Heart left ventricle (tissue), 16 donors: ENCODE data around the gene PRX. TPM values are rescaled to one million over a fixed set of nuclear protein-coding genes. Genes with fewer than 3 reads are reported as not detected.

Experiments used
- ATAC-seq, 4 donors: fragments of 200-7000 bp; cut with Tn5 transposase; one replicate each; pipeline ENCODE4 v1.9.1; 2020 to 2022; ENCODE audit warnings: moderate library complexity in 4 of 4, mild to moderate bottlenecking in 3 of 4, moderate number of reproducible peaks in 1 of 4
- DNase-seq, 5 donors: peaks; one replicate each; pipeline ENCODE4 v3.0.0-alpha.2; 2020
- H3K27ac ChIP-seq, 12 donors: fragments of 200-600 bp; sonication (generic) in 4 of 12; one replicate each; pipeline versions ENCODE4 v1.5.0 to v1.8.0; 2016 to 2022; ENCODE audit warnings: mild to moderate bottlenecking in 2 of 12
- H3K27me3 ChIP-seq, 9 donors: fragments of 200-600 bp; sonication (generic) in 2 of 9; one replicate each; pipeline versions ENCODE4 v1.5.1 to v1.8.0; 2016 to 2022; ENCODE audit warnings: mild to moderate bottlenecking in 3 of 9
- H3K36me3 ChIP-seq, 9 donors: fragments of 200-600 bp; sonication (generic) in 2 of 9; one replicate each; pipeline versions ENCODE4 v1.5.0 to v1.8.0; 2018 to 2022; ENCODE audit warnings: mild to moderate bottlenecking in 2 of 9
- H3K4me1 ChIP-seq, 12 donors: fragments of 200-600 bp; sonication (generic) in 4 of 12; one replicate each; pipeline versions ENCODE4 v1.5.0 to v1.8.0; 2016 to 2022; ENCODE audit warnings: mild to moderate bottlenecking in 3 of 12
- H3K4me3 ChIP-seq, 12 donors: fragments of 200-600 bp; sonication (generic) in 4 of 12; one replicate each; pipeline versions ENCODE4 v1.5.0 to v1.8.0; 2017 to 2022; ENCODE audit warnings: mild to moderate bottlenecking in 9 of 12, moderate library complexity in 4 of 12
- H3K9me3 ChIP-seq, 12 donors: fragments of 200-600 bp; sonication (generic) in 4 of 12; one replicate each; pipeline versions ENCODE4 v1.5.0 to v1.8.0; 2016 to 2022; ENCODE audit warnings: mild to moderate bottlenecking in 1 of 12
- POLR2A ChIP-seq, 2 donors: fragments of 450-650 bp; IDR thresholded peaks; one replicate each; pipeline ENCODE4 v1.6.1; 2017; ENCODE audit warnings: antibody characterized with exemption in 2 of 2, mild to moderate bottlenecking in 2 of 2, moderate library complexity in 2 of 2
- WGBS, 4 donors: extraction: QIAGEN DNeasy Blood & Tissue Kit in 2 of 4; methylation state at CpG; one replicate each; pipeline versions ENCODE4 v1.1.5 to v1.1.7; 2013 to 2018; 5-methylcytosine and 5-hydroxymethylcytosine counted together
- intact Hi-C, 10 donors: fragments of 100-400 bp; cut with DNase I; formaldehyde crosslinking; loops; one replicate each; pipeline versions ENCODE4 v1.11.1 to v1.14.2; 2022
- polyA plus RNA-seq, 2 donors: library from polyadenylated mRNA; stranded (reverse); fragments of 200-250 nt; gene quantifications; one replicate each; pipeline ENCODE4 v1.2.3, GENCODE V29; 2013
- total RNA-seq, 9 donors: library from RNA; depleted of rRNA in 2 of 9; stranded (reverse); fragments of >200 nt in 2 of 9; fragmentation: NEBNext Ultra II Directional in 3 of 9; extraction: Animal tissue kit (Norgen Biotek cat#: 25700) in 3 of 9; gene quantifications; one replicate each; pipeline versions ENCODE4 v1.1.0 to v1.2.4, GENCODE V29; 2016 to 2023
- TF ChIP-seq, protein P1 (sequence below), 12 donors: fragments of 200-600 bp; sonication (generic) in 4 of 12; IDR thresholded peaks; one replicate each; pipeline versions ENCODE4 v1.5.0 to v1.8.0; 2018 to 2022; ENCODE audit warnings: antibody characterized with exemption in 12 of 12, mild to moderate bottlenecking in 5 of 12
- donor health status: ischemic (EF 13 %, LVEDD 7.1; RV severe dilation, severe dysfunction).
- donor health status: healthy with polysubstance abuse.
- donor health status: DM: no; HTN: yes; CAD: no.
- donor health status: DM: no; HTN: no; CAD: no.
- donor health status: ischemic (EF 25% LVEDD 6.9; RV normal size, moderate dysfunction).
- donor health status: ischemic (EF 25% LVEDD 5.7; RV mildly dilated, moderate dysfunction).
- donor health status: healthy.
- donor health status: DM: yes; HTN: yes; CAD: no.
- donor health status: ischemic (EF 35%, LVEDD 5.7; RV mildly dilated, moderate dysfunction).
- donor health status: nonischemic (EF 11% LVEDD 7.7; RV severe dilation, severe dysfunction).
- donor health status: DM: yes; HTN: yes; CAD: no.
- donor health status: PGD.
- donor health status: ischemic (EF 29% LVEDD 5.4; RV normal size, mild dysfunction).
- donor health status: nonischemic (EF 23%, LVEDD 6.1; RV moderate dilation, normal function).

Gene PRX
- total and polyA plus RNA-seq, 11 donors: 2.5 to 4.6 (median 3.1) TPM

DNA sequence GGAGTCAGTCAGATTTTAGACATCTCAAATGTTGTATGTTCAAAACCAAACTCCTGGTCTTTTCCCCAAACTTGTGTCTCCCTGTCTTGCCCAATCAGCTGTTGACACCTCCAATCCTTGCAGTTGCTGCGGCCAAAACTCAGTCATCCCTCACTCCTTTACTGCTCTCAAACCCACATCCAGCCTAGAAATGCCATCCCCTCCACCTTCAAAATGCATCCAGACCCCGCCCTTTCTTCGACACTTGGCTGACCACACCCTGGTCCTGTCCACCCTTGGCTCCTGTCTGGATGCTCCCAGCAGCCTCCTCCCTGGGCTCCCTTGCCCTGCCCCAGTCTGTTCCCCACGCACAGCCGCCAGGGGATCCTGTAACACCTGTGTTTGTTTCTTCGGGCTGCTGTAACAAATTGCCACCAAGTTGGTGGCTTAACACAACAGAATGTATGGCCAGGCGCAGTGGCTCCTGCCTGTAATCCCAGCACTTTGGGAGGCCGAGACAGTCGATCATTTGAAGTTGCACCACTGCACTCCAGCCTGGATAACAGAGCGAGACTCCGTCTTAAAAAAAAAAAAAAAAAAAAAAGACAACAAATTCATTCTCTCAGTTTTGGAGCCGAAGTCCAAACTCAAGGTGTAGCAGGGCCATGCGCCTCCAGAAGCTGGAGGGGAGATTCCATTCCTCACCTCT is 53.0 kb downstream of the PRX start:
- WGBS, 4 donors: 91 to 93% (median 93%) methylated on average over 13 of the region's 13 CpGs
- intact Hi-C loops: no loop called here
- H3K4me1 ChIP-seq: peaks cover 0 to 69% (median 0%) of the 10 kb centered on the region in 12 donors

DNA sequence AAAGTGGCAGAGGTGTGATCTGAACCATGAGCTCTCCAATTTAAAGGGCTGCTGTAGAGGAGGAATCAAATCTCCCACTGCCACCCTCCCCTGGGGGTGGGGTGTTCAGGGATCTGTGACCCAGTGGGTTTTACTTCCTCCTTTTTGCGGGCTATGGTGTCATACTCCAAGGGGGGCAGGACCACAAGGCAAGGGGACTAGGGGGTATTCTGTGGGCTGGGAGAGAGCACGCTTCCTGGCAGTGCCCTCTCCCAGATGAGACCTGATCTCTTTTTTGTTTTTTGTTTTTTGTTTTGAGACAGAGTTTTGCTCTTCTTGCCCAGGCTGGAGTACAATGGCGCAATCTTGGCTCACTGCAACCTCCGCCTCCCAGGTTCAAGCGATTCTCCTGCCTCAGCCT is 54.4 kb downstream of the PRX start:
- H3K36me3 ChIP-seq: peaks cover 0 to 13% (median 6%) of the 10 kb centered on the region in 9 donors
- peaks cover 0 to 62% (median 0%) of the 10 kb centered on the region in 12 donors for H3K4me1 ChIP-seq
- DNase-seq: peak in 2 of 5 donors; percentile 31 to 56
- TF ChIP-seq POLR2A (IDR thresholded peaks at IDR 0.05): no peak
- TF ChIP-seq, protein P1, sequence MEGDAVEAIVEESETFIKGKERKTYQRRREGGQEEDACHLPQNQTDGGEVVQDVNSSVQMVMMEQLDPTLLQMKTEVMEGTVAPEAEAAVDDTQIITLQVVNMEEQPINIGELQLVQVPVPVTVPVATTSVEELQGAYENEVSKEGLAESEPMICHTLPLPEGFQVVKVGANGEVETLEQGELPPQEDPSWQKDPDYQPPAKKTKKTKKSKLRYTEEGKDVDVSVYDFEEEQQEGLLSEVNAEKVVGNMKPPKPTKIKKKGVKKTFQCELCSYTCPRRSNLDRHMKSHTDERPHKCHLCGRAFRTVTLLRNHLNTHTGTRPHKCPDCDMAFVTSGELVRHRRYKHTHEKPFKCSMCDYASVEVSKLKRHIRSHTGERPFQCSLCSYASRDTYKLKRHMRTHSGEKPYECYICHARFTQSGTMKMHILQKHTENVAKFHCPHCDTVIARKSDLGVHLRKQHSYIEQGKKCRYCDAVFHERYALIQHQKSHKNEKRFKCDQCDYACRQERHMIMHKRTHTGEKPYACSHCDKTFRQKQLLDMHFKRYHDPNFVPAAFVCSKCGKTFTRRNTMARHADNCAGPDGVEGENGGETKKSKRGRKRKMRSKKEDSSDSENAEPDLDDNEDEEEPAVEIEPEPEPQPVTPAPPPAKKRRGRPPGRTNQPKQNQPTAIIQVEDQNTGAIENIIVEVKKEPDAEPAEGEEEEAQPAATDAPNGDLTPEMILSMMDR (IDR thresholded peaks at IDR 0.05): no peak
- H3K27me3 ChIP-seq: no peaks in the 10 kb centered on the region
- 84 to 93% (median 89%) methylated on average over 5 of the region's 5 CpGs for WGBS, 4 donors
- intact Hi-C loops: loop anchor here in 1 of 10 donors (5.0 kb wide), 1 partner anchor 44 kb away; no protein-coding TSS in a partner anchor
- H3K4me3 ChIP-seq: no peak overlapping the region
- H3K27ac ChIP-seq: peak overlapping the region in 1 of 12 donors; percentile 25
- H3K9me3 ChIP-seq: no peaks in the 10 kb centered on the region
- peak in 3 of 4 donors; percentile 36 to 71 (median 51) for ATAC-seq

More for the DNA sequence above, 53.0 kb downstream of the PRX start:
- no peaks in the 10 kb centered on the region for H3K9me3 ChIP-seq
- ATAC-seq (no peak), DNase-seq (no peak)
- H3K27me3 ChIP-seq: no peaks in the 10 kb centered on the region
- peak overlapping the region in 1 of 12 donors; percentile 72 for H3K27ac ChIP-seq
- H3K4me3 ChIP-seq: no peak overlapping the region
- no peak for TF ChIP-seq POLR2A (IDR thresholded peaks at IDR 0.05)
- TF ChIP-seq, protein P1 (IDR thresholded peaks at IDR 0.05): no peak
- H3K36me3 ChIP-seq: peaks cover 0 to 13% (median 6%) of the 10 kb centered on the region in 9 donors

DNA sequence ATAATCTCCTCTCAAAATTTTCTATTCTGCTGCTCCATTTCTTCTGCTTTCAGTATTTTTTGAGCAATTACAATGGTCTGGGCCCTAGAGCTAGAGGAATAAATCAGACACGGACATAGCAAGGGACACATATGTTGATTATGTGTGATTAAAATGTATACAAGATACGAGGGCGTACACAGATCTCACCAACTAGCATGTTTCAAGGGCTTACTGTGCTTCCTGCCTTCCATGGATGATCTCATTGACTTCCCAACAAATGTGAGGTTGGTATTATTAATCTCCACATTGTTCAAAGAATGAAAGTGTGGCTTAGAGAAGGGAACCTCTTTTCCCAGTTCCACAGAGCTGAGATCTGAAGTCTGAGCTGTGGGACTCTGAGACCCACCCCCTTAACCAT is 55.5 kb downstream of the PRX start:
- no peak overlapping the region for H3K27ac ChIP-seq
- H3K4me3 ChIP-seq: no peak overlapping the region
- H3K9me3 ChIP-seq: no peaks in the 10 kb centered on the region
- no peaks in the 10 kb centered on the region for H3K27me3 ChIP-seq
- H3K4me1 ChIP-seq: peaks cover 0 to 52% (median 0%) of the 10 kb centered on the region in 12 donors
- TF ChIP-seq POLR2A (IDR thresholded peaks at IDR 0.05): no peak
- TF ChIP-seq, protein P1 (IDR thresholded peaks at IDR 0.05): no peak
- no peak for DNase-seq
- peaks cover 0 to 20% (median 6%) of the 10 kb centered on the region in 9 donors for H3K36me3 ChIP-seq
- 72 to 82% (median 79%) methylated on average over 3 of the region's 3 CpGs for WGBS, 4 donors
- ATAC-seq: no peak
- intact Hi-C loops: loop anchor here in 1 of 10 donors (5.0 kb wide), 1 partner anchor 45 kb away; no protein-coding TSS in a partner anchor
